Breast epithelium (tissue), 4 donors: Measurements from ENCODE around the gene SPATA21. TPM values are rescaled to one million over a fixed set of nuclear protein-coding genes. Genes with fewer than 3 reads are reported as not detected.
"Not testable (repeated sequence)": the region's sequence is repeated elsewhere in the genome, so short reads cannot be mapped to it uniquely, and the experiment has no call there.

Experiments
- DNase-seq, 2 donors: peaks; one replicate each; pipeline ENCODE4 v3.0.0-alpha.2; 2019; ENCODE audit warnings: low spot score in 2 of 2
- H3K27ac ChIP-seq, 2 donors: fragments of 200-600 bp; sonication (generic) in 1 of 2; one replicate each; pipeline ENCODE4 v1.5.1; 2016 to 2019; ENCODE audit warnings: mild to moderate bottlenecking in 1 of 2
- H3K27me3 ChIP-seq, 2 donors: fragments of 200-600 bp; sonication (generic) in 1 of 2; one replicate each; pipeline versions ENCODE4 v1.5.1 to v1.6.0; 2017 to 2019; ENCODE audit warnings: control low read depth in 1 of 2, mild to moderate bottlenecking in 1 of 2
- H3K36me3 ChIP-seq: fragments of 200-600 bp; one replicate; pipeline ENCODE4 v1.5.1; 2019
- H3K4me1 ChIP-seq, 2 donors: fragments of 200-600 bp; sonication (generic); one replicate each; pipeline ENCODE4 v1.5.1; 2016 to 2019; ENCODE audit warnings: control low read depth in 1 of 2
- H3K4me3 ChIP-seq, 3 donors: fragments of 200-600 bp; sonication (generic); 1 replicate in 2 of 3; 2 replicates in 1 of 3; pipeline ENCODE4 v1.5.1; 2016 to 2019; ENCODE audit warnings: mild to moderate bottlenecking in 3 of 3, moderate library complexity in 2 of 3
- H3K9me3 ChIP-seq, 2 donors: fragments of 200-600 bp; sonication (generic) in 1 of 2; one replicate each; pipeline ENCODE4 v1.5.1; 2016 to 2019; ENCODE audit warnings: control low read depth in 1 of 2
- CTCF ChIP-seq, 3 donors: fragments of 450-650 bp; IDR thresholded peaks; one replicate each; pipeline ENCODE4 v1.5.1; 2016 to 2017; ENCODE audit warnings: antibody characterized with exemption in 3 of 3, mild to moderate bottlenecking in 3 of 3, moderate library complexity in 3 of 3
- POLR2A ChIP-seq: fragments of 450-650 bp; IDR thresholded peaks from one replicate; pipeline ENCODE4 v1.6.1; 2016; ENCODE audit warnings: antibody characterized with exemption, mild to moderate bottlenecking, moderate library complexity
- POLR2AphosphoS5 ChIP-seq, 3 donors: sonication (generic); formaldehyde crosslinking; IDR thresholded peaks; one replicate each; pipeline ENCODE4 v1.6.1; 2017; ENCODE audit warnings: antibody characterized with exemption in 3 of 3
- intact Hi-C: fragments of 100-400 bp; cut with DNase I; formaldehyde crosslinking; loops from one replicate; pipeline ENCODE4 v1.15.1; 2023; ENCODE audit warnings: low total_unique reads
- total RNA-seq, 3 donors: library from RNA; depleted of rRNA; stranded (reverse); fragments of >200 nt; gene quantifications; one replicate each; pipeline ENCODE4 v1.1.0, GENCODE V29; 2016

SPATA21 gene
- total RNA-seq, 3 donors from 2014 or later, result not detected

- Histone ChIP-seq H3K36me3 (no peaks in the 10 kb centered on the region), H3K27ac (no peak overlapping the region), H3K4me3 (no peak overlapping the region), H3K27me3 (no peaks in the 10 kb centered on the region), H3K4me1 (no peaks in the 10 kb centered on the region), H3K9me3 (no peaks in the 10 kb centered on the region)
- intact Hi-C loops, result no loop called here
- TF ChIP-seq POLR2AphosphoS5 (IDR thresholded peaks at IDR 0.05) (no peak), CTCF (IDR thresholded peaks at IDR 0.05) (no peak), POLR2A (no peak)
- no peak for DNase-seq
Measured at GRCh38 chr1:16462773-16463330, 25.6 kb upstream of the SPATA21 start.

DNA sequence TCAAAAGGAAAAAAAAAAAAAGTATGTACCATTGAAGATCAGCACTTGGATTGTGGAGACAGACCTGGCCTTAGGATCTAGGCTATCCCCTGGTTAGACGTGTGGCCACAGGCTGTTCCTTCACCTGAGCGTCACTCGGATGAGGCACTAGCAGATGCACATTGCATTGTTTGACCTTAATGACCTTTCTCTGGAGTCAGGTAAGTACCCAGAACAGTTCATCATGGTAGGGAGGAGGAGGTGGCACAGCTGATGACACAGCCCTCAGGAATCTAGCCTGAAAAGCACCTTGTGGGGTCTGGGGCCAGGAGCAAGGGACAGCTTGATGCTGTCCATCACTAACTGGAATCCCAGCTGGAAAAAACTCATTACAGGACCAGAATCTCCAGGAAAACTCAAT, 24.5 kb upstream of the SPATA21 start:
- no peaks in the 10 kb centered on the region for H3K27me3 ChIP-seq
- no peaks in the 10 kb centered on the region for H3K36me3 ChIP-seq
- intact Hi-C loops, result no loop called here
- H3K9me3 ChIP-seq, result no peaks in the 10 kb centered on the region
- no peak overlapping the region for H3K4me3 ChIP-seq
- H3K4me1 ChIP-seq, result no peaks in the 10 kb centered on the region
- no peak for DNase-seq
- H3K27ac ChIP-seq, result no peak overlapping the region
- TF ChIP-seq POLR2A, result no peak
- no peak for TF ChIP-seq CTCF (IDR thresholded peaks at IDR 0.05)
- TF ChIP-seq POLR2AphosphoS5 (IDR thresholded peaks at IDR 0.05), result no peak

- Histone ChIP-seq H3K9me3 (no peaks in the 10 kb centered on the region), H3K27me3 (no peaks in the 10 kb centered on the region), H3K4me3 (no peak overlapping the region), H3K27ac (no peak overlapping the region), H3K4me1 (no peaks in the 10 kb centered on the region), H3K36me3 (no peaks in the 10 kb centered on the region)
- no peak for TF ChIP-seq CTCF (IDR thresholded peaks at IDR 0.05)
- TF ChIP-seq POLR2AphosphoS5 (IDR thresholded peaks at IDR 0.05), result no peak
- no peak for TF ChIP-seq POLR2A
- intact Hi-C loops, result no loop called here
- DNase-seq, result no peak
Measured at GRCh38 chr1:16459352-16459925, 22.2 kb upstream of the SPATA21 start.

DNA sequence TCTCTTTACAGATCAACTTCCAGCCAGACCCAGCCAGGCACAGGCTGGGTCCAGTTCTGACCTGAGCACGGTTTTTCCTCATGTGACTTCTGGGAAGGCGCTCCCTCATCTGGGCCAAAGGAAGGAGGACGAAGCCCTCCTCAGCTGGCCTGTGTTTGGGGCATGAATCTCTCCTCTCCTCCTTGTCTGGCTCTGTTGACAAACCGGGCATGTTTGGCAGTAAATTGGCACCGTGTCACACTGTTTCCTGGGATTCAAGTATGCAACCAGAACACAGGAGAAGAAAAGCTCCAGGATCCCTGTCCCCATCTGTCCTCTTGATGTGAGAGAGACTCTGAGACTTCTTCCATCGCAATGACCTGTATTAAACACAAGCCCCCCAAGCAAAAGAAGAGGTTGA, 21.6 kb upstream of the SPATA21 start:
- intact Hi-C loops, result loop anchor here (1.0 kb wide), 1 partner anchor 31 kb away; no protein-coding TSS in a partner anchor
- H3K36me3 ChIP-seq, result no peaks in the 10 kb centered on the region
- TF ChIP-seq CTCF (IDR thresholded peaks at IDR 0.05), result no peak
- no peak for TF ChIP-seq POLR2AphosphoS5 (IDR thresholded peaks at IDR 0.05)
- no peak for TF ChIP-seq POLR2A

GRCh38 chr1:16456151-16456550, 18.9 kb upstream of the SPATA21 start:
- H3K27me3 ChIP-seq, H3K4me1 ChIP-seq, H3K9me3 ChIP-seq, H3K36me3 ChIP-seq, H3K27ac ChIP-seq, H3K4me3 ChIP-seq, DNase-seq, intact Hi-C loops: not testable (repeated sequence)

More for the DNA sequence above, 21.6 kb upstream of the SPATA21 start:
- H3K4me3 ChIP-seq, result no peak overlapping the region
- no peaks in the 10 kb centered on the region for H3K9me3 ChIP-seq
- H3K27ac ChIP-seq, result no peak overlapping the region
- no peaks in the 10 kb centered on the region for H3K4me1 ChIP-seq
- H3K27me3 ChIP-seq, result no peaks in the 10 kb centered on the region
- DNase-seq, result no peak

DNA sequence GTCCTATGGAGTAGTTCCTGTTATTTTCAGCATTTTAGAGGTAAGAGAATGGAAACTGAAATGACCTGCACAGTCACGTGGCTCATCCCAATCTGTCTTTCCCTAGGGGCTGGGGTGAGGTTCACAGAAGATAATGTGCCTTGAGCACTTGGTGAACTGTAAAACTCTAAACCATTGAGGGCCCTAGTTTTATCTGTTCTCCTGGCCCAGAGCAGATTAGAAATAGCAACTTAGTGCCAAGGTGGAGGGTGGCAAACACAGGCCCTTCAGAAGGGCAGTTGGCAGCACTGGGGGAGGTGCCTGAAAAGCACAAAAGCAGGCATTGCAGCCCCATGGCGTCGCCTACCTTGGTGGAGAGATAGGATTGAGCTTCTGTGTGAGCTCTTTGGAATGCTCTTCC, 17.7 kb upstream of the SPATA21 start:
- H3K36me3 ChIP-seq, DNase-seq, H3K27ac ChIP-seq, intact Hi-C loops, H3K4me3 ChIP-seq, H3K9me3 ChIP-seq, H3K4me1 ChIP-seq, H3K27me3 ChIP-seq: not testable (repeated sequence)
